GM12878 (cell line): ENCODE results near the gene GLT1D1. TPM values are rescaled to one million over a fixed set of nuclear protein-coding genes. Genes with fewer than 3 reads are reported as not detected.

ENCODE experiments used
- EP300 ChIP-seq, 2 experiments: fragments of 150-350 bp in 1 of 2; IDR thresholded peaks; 2 replicates each; pipeline ENCODE4 v1.6.1; 2011 to 2012; ENCODE audit warnings: low read depth in 2 of 2, low read length in 2 of 2, borderline replicate concordance in 1 of 2, improper control_type of control experiment in 1 of 2, inconsistent platforms in 1 of 2; ENCODE audit not compliant: control insufficient read depth in 1 of 2
- GATAD2B ChIP-seq: fragments of 450-650 bp; conservative IDR thresholded peaks from 2 replicates; pipeline ENCODE4 v1.6.1; 2017; ENCODE audit warnings: low read depth, mild to moderate bottlenecking, moderate library complexity
- HSF1 ChIP-seq: fragments of 150-350 bp; IDR thresholded peaks from 2 replicates; pipeline ENCODE4 v1.6.1; 2014; ENCODE audit warnings: mild to moderate bottlenecking, low read depth, low read length
- IKZF1 ChIP-seq: fragments of 450-650 bp; conservative IDR thresholded peaks from 2 replicates; pipeline ENCODE4 v1.6.1; 2017; ENCODE audit warnings: antibody characterized with exemption, mild to moderate bottlenecking
- IRF5 ChIP-seq: fragments of 450-650 bp; IDR thresholded peaks from 2 replicates; pipeline ENCODE4 v1.6.1; 2017; ENCODE audit warnings: borderline replicate concordance
- KAT2A ChIP-seq: conservative IDR thresholded peaks from 2 replicates; pipeline ENCODE4 v1.6.1; 2011; ENCODE audit warnings: low read depth, low read length; ENCODE audit not compliant: control insufficient read depth
- MEF2A ChIP-seq: IDR thresholded peaks from 2 replicates; pipeline ENCODE4 v1.6.1; 2011; ENCODE audit warnings: low read depth, mild to moderate bottlenecking, low read length, moderate library complexity; ENCODE audit not compliant: insufficient read depth
- POLR2AphosphoS5 ChIP-seq: IDR thresholded peaks from 2 replicates; pipeline ENCODE4 v1.6.1; 2011; ENCODE audit warnings: mild to moderate bottlenecking, low read length, inconsistent platforms
- RELA ChIP-seq: fragments of 450-650 bp; IDR thresholded peaks from 2 replicates; pipeline ENCODE4 v1.8.0; 2014; ENCODE audit warnings: borderline replicate concordance; ENCODE audit not compliant: partially characterized antibody
- TARDBP ChIP-seq: IDR thresholded peaks from 2 replicates; pipeline ENCODE4 v1.6.1; 2016; ENCODE audit warnings: borderline replicate concordance
- ZZZ3 ChIP-seq: IDR thresholded peaks from 2 replicates; pipeline ENCODE4 v1.6.1; 2011; ENCODE audit warnings: low read depth; ENCODE audit not compliant: control insufficient read depth, insufficient read length
- polyA plus RNA-seq, 11 experiments: library from polyadenylated mRNA; depleted of rRNA in 4 of 11; unstranded in 6 of 11; stranded (reverse) in 5 of 11; fragments of >200 nt; fragmentation: Nextera tagmentation in 4 of 11; fragmentation: Illumina TruSeq in 1 of 11; extraction: Ambion mirVana in 4 of 11; extraction: Trizol in 1 of 11; gene quantifications; 1 replicate in 1 of 11; 2 replicates in 10 of 11; pipeline versions ENCODE4 v1.2.1 to v1.2.3, GENCODE V29; 2011 to 2016; ENCODE audit warnings: inconsistent platforms in 2 of 11, missing spikeins in 2 of 11, low read depth in 1 of 11
- total RNA-seq, 4 experiments: library from RNA; depleted of rRNA in 3 of 4; stranded (reverse); fragments of >200 nt in 3 of 4; fragmentation: Illumina TruSeq in 1 of 4; extraction: Trizol in 1 of 4; gene quantifications; 2 replicates each; pipeline versions ENCODE4 v1.2.1 to v1.2.3, GENCODE V29; 2013 to 2021
- TF ChIP-seq, protein P1 (sequence below): fragments of 450-650 bp; conservative IDR thresholded peaks from 2 replicates; pipeline ENCODE4 v1.6.1; 2017; ENCODE audit warnings: mild to moderate bottlenecking, moderate library complexity
- TF ChIP-seq, protein P2 (sequence below): fragments of 450-650 bp; IDR thresholded peaks from 2 replicates; pipeline ENCODE4 v1.6.1; 2016; ENCODE audit warnings: mild to moderate bottlenecking
- TF ChIP-seq, protein P3 (sequence below): IDR thresholded peaks from 2 replicates; pipeline ENCODE4 v1.6.1; 2012; ENCODE audit warnings: low read depth, low read length, improper control_type of control experiment
- TF ChIP-seq, protein P4 (sequence below): fragments of 450-650 bp; IDR thresholded peaks from 2 replicates; pipeline ENCODE4 v1.6.1; 2018; ENCODE audit warnings: mild to moderate bottlenecking, low read depth, moderate library complexity; ENCODE audit not compliant: partially characterized antibody

GLT1D1 gene
- total and polyA plus RNA-seq, 10 of the 15 experiments (the other 5 are each of a cell fraction or from before 2014, with no cell fraction given): 0.42 to 62.8 (median 3.0) TPM

GRCh38 chr12:128810182-128811127 lies 42.8 kb upstream of the GLT1D1 start (continued):
- TF ChIP-seq MEF2A (peak; percentile 85; the same call in 1 of the 2 replicates), KAT2A (no peak), IRF5 (no peak), TARDBP (peak; percentile 48; the same call in 1 of the 2 replicates), RELA (peak; percentile 10), GATAD2B (peak; percentile 45), HSF1 (no peak), POLR2AphosphoS5 (peak; percentile 90), ZZZ3 (no peak), EP300 (IDR thresholded peaks at IDR 0.05; ENCODE audit: borderline replicate concordance in 1 of 2, control insufficient read depth in 1 of 2, low read depth in 2 of 2, low read length in 2 of 2) (peak; percentile 64 to 93), IKZF1 (peak; percentile 72)
- TF ChIP-seq, protein P1, sequence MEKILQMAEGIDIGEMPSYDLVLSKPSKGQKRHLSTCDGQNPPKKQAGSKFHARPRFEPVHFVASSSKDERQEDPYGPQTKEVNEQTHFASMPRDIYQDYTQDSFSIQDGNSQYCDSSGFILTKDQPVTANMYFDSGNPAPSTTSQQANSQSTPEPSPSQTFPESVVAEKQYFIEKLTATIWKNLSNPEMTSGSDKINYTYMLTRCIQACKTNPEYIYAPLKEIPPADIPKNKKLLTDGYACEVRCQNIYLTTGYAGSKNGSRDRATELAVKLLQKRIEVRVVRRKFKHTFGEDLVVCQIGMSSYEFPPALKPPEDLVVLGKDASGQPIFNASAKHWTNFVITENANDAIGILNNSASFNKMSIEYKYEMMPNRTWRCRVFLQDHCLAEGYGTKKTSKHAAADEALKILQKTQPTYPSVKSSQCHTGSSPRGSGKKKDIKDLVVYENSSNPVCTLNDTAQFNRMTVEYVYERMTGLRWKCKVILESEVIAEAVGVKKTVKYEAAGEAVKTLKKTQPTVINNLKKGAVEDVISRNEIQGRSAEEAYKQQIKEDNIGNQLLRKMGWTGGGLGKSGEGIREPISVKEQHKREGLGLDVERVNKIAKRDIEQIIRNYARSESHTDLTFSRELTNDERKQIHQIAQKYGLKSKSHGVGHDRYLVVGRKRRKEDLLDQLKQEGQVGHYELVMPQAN: 0 out of 2 replicates have a peak, but pooled peaks have one; percentile 42
- TF ChIP-seq, protein P2, sequence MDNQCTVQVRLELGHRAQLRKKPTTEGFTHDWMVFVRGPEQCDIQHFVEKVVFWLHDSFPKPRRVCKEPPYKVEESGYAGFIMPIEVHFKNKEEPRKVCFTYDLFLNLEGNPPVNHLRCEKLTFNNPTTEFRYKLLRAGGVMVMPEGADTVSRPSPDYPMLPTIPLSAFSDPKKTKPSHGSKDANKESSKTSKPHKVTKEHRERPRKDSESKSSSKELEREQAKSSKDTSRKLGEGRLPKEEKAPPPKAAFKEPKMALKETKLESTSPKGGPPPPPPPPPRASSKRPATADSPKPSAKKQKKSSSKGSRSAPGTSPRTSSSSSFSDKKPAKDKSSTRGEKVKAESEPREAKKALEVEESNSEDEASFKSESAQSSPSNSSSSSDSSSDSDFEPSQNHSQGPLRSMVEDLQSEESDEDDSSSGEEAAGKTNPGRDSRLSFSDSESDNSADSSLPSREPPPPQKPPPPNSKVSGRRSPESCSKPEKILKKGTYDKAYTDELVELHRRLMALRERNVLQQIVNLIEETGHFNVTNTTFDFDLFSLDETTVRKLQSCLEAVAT: peak; percentile 95
- TF ChIP-seq, protein P3, sequence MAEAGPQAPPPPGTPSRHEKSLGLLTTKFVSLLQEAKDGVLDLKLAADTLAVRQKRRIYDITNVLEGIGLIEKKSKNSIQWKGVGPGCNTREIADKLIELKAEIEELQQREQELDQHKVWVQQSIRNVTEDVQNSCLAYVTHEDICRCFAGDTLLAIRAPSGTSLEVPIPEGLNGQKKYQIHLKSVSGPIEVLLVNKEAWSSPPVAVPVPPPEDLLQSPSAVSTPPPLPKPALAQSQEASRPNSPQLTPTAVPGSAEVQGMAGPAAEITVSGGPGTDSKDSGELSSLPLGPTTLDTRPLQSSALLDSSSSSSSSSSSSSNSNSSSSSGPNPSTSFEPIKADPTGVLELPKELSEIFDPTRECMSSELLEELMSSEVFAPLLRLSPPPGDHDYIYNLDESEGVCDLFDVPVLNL: no peak
- TF ChIP-seq, protein P4, sequence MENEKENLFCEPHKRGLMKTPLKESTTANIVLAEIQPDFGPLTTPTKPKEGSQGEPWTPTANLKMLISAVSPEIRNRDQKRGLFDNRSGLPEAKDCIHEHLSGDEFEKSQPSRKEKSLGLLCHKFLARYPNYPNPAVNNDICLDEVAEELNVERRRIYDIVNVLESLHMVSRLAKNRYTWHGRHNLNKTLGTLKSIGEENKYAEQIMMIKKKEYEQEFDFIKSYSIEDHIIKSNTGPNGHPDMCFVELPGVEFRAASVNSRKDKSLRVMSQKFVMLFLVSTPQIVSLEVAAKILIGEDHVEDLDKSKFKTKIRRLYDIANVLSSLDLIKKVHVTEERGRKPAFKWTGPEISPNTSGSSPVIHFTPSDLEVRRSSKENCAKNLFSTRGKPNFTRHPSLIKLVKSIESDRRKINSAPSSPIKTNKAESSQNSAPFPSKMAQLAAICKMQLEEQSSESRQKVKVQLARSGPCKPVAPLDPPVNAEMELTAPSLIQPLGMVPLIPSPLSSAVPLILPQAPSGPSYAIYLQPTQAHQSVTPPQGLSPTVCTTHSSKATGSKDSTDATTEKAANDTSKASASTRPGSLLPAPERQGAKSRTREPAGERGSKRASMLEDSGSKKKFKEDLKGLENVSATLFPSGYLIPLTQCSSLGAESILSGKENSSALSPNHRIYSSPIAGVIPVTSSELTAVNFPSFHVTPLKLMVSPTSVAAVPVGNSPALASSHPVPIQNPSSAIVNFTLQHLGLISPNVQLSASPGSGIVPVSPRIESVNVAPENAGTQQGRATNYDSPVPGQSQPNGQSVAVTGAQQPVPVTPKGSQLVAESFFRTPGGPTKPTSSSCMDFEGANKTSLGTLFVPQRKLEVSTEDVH: no peak
